ENCODE measurements around the gene MYG1. TPM values are rescaled to one million over a fixed set of nuclear protein-coding genes. Genes with fewer than 3 reads are reported as not detected.
A peak's percentile ranks its signal among the peaks of the same experiment; 100 is the strongest.
"Not testable (repeated sequence)": the region's sequence is repeated elsewhere in the genome, so short reads cannot be mapped to it uniquely, and the experiment has no call there.

The MYG1 gene
- total RNA-seq, 4 donors from 2014 or later: 38.2 to 54.6 (median 46.3) TPM

DNA sequence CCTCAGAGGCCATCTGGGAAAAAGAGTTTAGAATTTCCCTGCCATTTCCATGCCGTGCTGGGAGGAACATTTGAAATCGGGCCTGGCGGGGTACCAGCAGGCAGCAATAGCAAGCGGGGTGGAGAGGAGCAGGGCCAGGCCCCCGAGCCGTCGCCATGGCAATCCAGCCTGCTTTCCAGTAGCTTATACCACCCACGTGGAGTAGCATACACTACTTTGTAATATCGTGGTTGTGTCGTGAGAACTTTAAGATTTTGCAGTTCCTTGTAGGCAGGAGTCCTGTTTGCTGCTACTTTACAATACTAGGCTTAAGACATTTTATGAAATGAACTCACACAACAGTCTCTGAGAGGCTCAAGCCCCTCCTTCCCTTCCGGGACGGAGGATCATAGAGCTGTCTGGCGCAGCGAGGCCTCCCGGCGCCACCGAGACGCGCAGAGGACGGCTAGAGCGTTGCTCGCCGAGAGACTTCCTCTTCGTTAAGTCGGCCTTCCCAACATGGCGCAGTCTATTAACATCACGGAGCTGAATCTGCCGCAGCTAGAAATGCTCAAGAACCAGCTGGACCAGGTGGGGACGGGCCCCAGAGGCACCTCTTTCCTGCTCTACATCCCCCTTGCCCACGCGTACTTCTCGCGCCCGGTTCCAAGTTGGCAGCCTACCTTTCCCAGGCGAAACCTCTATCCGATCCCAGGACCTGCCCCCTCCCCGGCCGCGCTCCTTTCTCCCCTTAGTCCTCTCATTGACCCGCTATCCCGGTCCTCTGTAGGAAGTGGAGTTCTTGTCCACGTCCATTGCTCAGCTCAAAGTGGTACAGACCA lies 4.2 kb upstream of the MYG1 start, which contains the start of gene PFDN5:
TSS of gene PFDN5 (plus strand) at position 473 of the 821 bp plus-strand sequence. CDS start at position 499, 26 bp downstream.
- peak; percentile 92 to 94 for DNase-seq (ENCODE audit: low spot score in 2 of 2)

DNA sequence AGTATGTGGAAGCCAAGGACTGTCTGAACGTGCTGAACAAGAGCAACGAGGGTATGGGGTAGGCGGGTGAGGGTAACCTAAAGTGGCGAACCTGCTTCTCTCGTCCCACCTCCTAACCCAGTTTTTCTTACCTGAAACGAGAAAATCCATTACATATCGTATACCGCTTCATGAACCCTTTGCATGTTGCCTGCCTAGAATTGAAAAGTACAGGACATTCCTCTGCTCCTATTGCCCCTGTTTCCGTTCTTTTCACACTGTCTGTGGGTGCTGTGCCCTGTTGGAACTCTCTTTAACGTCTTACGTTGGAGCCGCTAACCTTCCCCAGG lies 3.6 kb upstream of the MYG1 start:
- H3K4me1 ChIP-seq: peaks cover 55% of the 10 kb centered on the region
- TF ChIP-seq EP300 (IDR thresholded peaks at IDR 0.05) (no peak), POLR2AphosphoS5 (IDR thresholded peaks at IDR 0.05) (no peak), POLR2A (IDR thresholded peaks at IDR 0.05) (no peak)
- TF ChIP-seq, protein P1, sequence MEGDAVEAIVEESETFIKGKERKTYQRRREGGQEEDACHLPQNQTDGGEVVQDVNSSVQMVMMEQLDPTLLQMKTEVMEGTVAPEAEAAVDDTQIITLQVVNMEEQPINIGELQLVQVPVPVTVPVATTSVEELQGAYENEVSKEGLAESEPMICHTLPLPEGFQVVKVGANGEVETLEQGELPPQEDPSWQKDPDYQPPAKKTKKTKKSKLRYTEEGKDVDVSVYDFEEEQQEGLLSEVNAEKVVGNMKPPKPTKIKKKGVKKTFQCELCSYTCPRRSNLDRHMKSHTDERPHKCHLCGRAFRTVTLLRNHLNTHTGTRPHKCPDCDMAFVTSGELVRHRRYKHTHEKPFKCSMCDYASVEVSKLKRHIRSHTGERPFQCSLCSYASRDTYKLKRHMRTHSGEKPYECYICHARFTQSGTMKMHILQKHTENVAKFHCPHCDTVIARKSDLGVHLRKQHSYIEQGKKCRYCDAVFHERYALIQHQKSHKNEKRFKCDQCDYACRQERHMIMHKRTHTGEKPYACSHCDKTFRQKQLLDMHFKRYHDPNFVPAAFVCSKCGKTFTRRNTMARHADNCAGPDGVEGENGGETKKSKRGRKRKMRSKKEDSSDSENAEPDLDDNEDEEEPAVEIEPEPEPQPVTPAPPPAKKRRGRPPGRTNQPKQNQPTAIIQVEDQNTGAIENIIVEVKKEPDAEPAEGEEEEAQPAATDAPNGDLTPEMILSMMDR (IDR thresholded peaks at IDR 0.05): no peak
- 3% methylated on average over 12 of the region's 12 CpGs for WGBS
- DNase-seq (ENCODE audit: low spot score in 2 of 2): no peak
- H3K4me3 ChIP-seq: peak overlapping the region; percentile 62
- no peaks in the 10 kb centered on the region for H3K36me3 ChIP-seq
- H3K27ac ChIP-seq: peak overlapping the region; percentile 90
- no peaks in the 10 kb centered on the region for H3K27me3 ChIP-seq
- H3K9me3 ChIP-seq: no peaks in the 10 kb centered on the region

More for the DNA sequence above, 4.2 kb upstream of the MYG1 start, which contains the start of gene PFDN5:
- H3K36me3 ChIP-seq: no peaks in the 10 kb centered on the region
- no peaks in the 10 kb centered on the region for H3K27me3 ChIP-seq
- H3K4me1 ChIP-seq: peaks cover 49% of the 10 kb centered on the region
- no peaks in the 10 kb centered on the region for H3K9me3 ChIP-seq
- H3K27ac ChIP-seq: peak within 1 kb of the TSS; percentile 90
- H3K4me3 ChIP-seq: peak within 1 kb of the TSS; percentile 62
- WGBS: 2% methylated on average over 29 of the region's 42 CpGs
- TF ChIP-seq EP300 (IDR thresholded peaks at IDR 0.05) (no peak), POLR2AphosphoS5 (IDR thresholded peaks at IDR 0.05) (peak in 2 of 3 donors; percentile 82 to 89), POLR2A (IDR thresholded peaks at IDR 0.05) (peak; percentile 34 to 60)
- TF ChIP-seq, protein P1 (IDR thresholded peaks at IDR 0.05): peak in 1 of 2 donors; percentile 12

DNA sequence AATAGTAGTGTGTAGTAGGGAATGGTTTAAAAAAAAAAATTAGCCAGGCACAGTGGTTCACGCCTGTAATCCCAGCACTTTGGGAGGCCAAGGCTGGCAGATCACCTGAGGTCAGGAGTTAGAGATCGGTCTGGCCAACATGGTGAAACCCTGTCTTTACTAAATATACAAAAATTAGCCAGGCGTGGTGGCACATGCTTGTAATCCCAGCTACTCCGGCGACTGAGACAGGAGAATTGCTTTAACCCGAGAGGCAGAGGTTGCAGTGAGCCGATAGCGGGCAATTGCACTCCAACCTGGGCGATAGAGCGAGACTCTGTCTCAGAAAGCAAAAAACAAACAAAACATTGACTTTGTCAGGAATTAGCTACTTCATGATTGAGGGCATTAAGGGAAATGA lies 2.4 kb upstream of the MYG1 start:
- 93% methylated on average over 10 of the region's 10 CpGs for WGBS
- peaks cover 67% of the 10 kb centered on the region for H3K4me1 ChIP-seq

GRCh38 chr12:53298164-53298563 lies 1.3 kb upstream of the MYG1 start:
- Histone ChIP-seq H3K4me1 (peaks cover 75% of the 10 kb centered on the region), H3K9me3 (no peaks in the 10 kb centered on the region), H3K4me3 (no peak overlapping the region), H3K36me3 (peaks cover 19% of the 10 kb centered on the region), H3K27me3 (no peaks in the 10 kb centered on the region), H3K27ac (no peak overlapping the region)
- WGBS: 56% methylated on average over 5 of the region's 5 CpGs
- no peak for TF ChIP-seq POLR2AphosphoS5 (IDR thresholded peaks at IDR 0.05)
- TF ChIP-seq POLR2A (IDR thresholded peaks at IDR 0.05): no peak
- TF ChIP-seq EP300 (IDR thresholded peaks at IDR 0.05): no peak
- TF ChIP-seq, protein P1 (IDR thresholded peaks at IDR 0.05): no peak
- DNase-seq (ENCODE audit: low spot score in 2 of 2): no peak

More for the DNA sequence above, 2.4 kb upstream of the MYG1 start:
- H3K9me3 ChIP-seq; DNase-seq (ENCODE audit: low spot score in 2 of 2); H3K27me3 ChIP-seq; H3K27ac ChIP-seq; H3K4me3 ChIP-seq; H3K36me3 ChIP-seq: not testable (repeated sequence)

- no peaks in the 10 kb centered on the region for H3K9me3 ChIP-seq
- TF ChIP-seq, protein P1 (IDR thresholded peaks at IDR 0.05): no peak
- TF ChIP-seq POLR2AphosphoS5 (IDR thresholded peaks at IDR 0.05): peak in 1 of 3 donors; percentile 34
- TF ChIP-seq EP300 (IDR thresholded peaks at IDR 0.05): no peak
- H3K27ac ChIP-seq: peak overlapping the region; percentile 81
- peaks cover 75% of the 10 kb centered on the region for H3K4me1 ChIP-seq
- H3K36me3 ChIP-seq: peaks cover 27% of the 10 kb centered on the region
- peak overlapping the region; percentile 63 for H3K4me3 ChIP-seq
- WGBS: 48% methylated on average over 5 of the region's 5 CpGs
- DNase-seq (ENCODE audit: low spot score in 2 of 2): no peak
- no peaks in the 10 kb centered on the region for H3K27me3 ChIP-seq
Measured at GRCh38 chr12:53299101-53299453, 418 bp upstream of the MYG1 start.

Measured in suprapubic skin (tissue), 4 donors.